SK-N-SH (cell line): ENCODE data around the gene LHPP. TPM values are rescaled to one million over a fixed set of nuclear protein-coding genes. Genes with fewer than 3 reads are reported as not detected.

Experiments
- CTCF ChIA-PET: fragments of 300-600, 350-600 bp; formaldehyde crosslinking; extraction: SDS; loops from one replicate; lab custom pipeline; 2021; lab: Yijun Ruan, JAX
- POLR2A ChIA-PET: fragments of 350-600 bp; sonication (Branson Sonifier 250); formaldehyde crosslinking; extraction: SDS; loops from one replicate; lab custom pipeline; 2020; ENCODE audit warnings: antibody characterized with exemption, inconsistent platforms; lab: Yijun Ruan, JAX
- DNase-seq: peaks from one replicate; pipeline ENCODE4 v3.0.0; 2012
- H2AFZ ChIP-seq: fragments of 200-600 bp; sonication (generic); 2 replicates; pipeline ENCODE4 v1.8.1; 2016; ENCODE audit warnings: antibody characterized with exemption, mild to moderate bottlenecking, low read depth
- H3F3A ChIP-seq: fragments of 200-600 bp; sonication (generic); replicated peaks from 2 replicates; pipeline ENCODE3; 2016; ENCODE audit warnings: antibody characterized with exemption, mild to moderate bottlenecking; ENCODE audit not compliant: insufficient read depth
- H3K27ac ChIP-seq, 2 experiments: fragments of 200-500 bp in 1 of 2; fragments of 200-600 bp in 1 of 2; sonication (Bioruptor generic) in 1 of 2; sonication (generic), shearing (Covaris generic) in 1 of 2; 2 replicates each; pipeline versions ENCODE4 v1.5.1 to v1.6.1; 2014 to 2016; ENCODE audit warnings: low read depth in 2 of 2, inconsistent platforms in 1 of 2, low read length in 1 of 2, mild to moderate bottlenecking in 1 of 2, mixed read lengths in 1 of 2
- H3K27me3 ChIP-seq: fragments of 200-600 bp; sonication (generic), shearing (Covaris generic); 2 replicates; pipeline ENCODE4 v1.6.1; 2016; ENCODE audit warnings: mixed run types; ENCODE audit not compliant: insufficient read depth
- H3K36me3 ChIP-seq, 2 experiments: fragments of 200-500 bp in 1 of 2; fragments of 200-600 bp in 1 of 2; sonication (Bioruptor generic) in 1 of 2; sonication (generic) in 1 of 2; replicated peaks in 1 of 2; 2 replicates each; pipeline versions ENCODE3 to v1.5.1; 2014 to 2016; ENCODE audit warnings: low read length in 1 of 2, mild to moderate bottlenecking in 1 of 2; ENCODE audit not compliant: insufficient read depth in 2 of 2, control insufficient read depth in 1 of 2
- H3K4me1 ChIP-seq, 2 experiments: fragments of 200-500 bp in 1 of 2; fragments of 200-600 bp in 1 of 2; sonication (Bioruptor generic) in 1 of 2; sonication (generic), shearing (Covaris generic) in 1 of 2; 2 replicates each; pipeline versions ENCODE4 v1.5.1 to v1.6.1; 2014 to 2016; ENCODE audit warnings: low read depth in 1 of 2, low read length in 1 of 2, mixed run types in 1 of 2; ENCODE audit not compliant: insufficient read depth in 2 of 2, control insufficient read depth in 1 of 2
- H3K4me2 ChIP-seq: fragments of 200-600 bp; sonication (generic), shearing (Covaris generic); 2 replicates; pipeline ENCODE4 v1.6.1; 2017; ENCODE audit warnings: mixed run types
- H3K4me3 ChIP-seq, 2 experiments: fragments of 200-500 bp in 1 of 2; fragments of 200-600 bp in 1 of 2; sonication (Bioruptor generic) in 1 of 2; sonication (generic), shearing (Covaris generic) in 1 of 2; 2 replicates each; pipeline versions ENCODE4 v1.5.1 to v1.8.1; 2014 to 2016; ENCODE audit warnings: low read depth in 2 of 2, inconsistent platforms in 1 of 2, low read length in 1 of 2, mild to moderate bottlenecking in 1 of 2, mixed read lengths in 1 of 2, moderate library complexity in 1 of 2
- H3K79me2 ChIP-seq: fragments of 200-600 bp; sonication (generic); 2 replicates; pipeline ENCODE4 v1.8.1; 2017; ENCODE audit warnings: mild to moderate bottlenecking; ENCODE audit not compliant: insufficient read depth
- H3K9ac ChIP-seq: fragments of 200-600 bp; sonication (generic); 2 replicates; pipeline ENCODE4 v1.6.1; 2017; ENCODE audit warnings: mixed run types
- H3K9me2 ChIP-seq: fragments of 200-600 bp; sonication (generic); 2 replicates; pipeline ENCODE4 v1.6.1; 2017; ENCODE audit warnings: mixed run types
- H3K9me3 ChIP-seq: fragments of 200-600 bp; sonication (generic); 2 replicates; pipeline ENCODE4 v1.6.1; 2017; ENCODE audit warnings: mixed run types, mild to moderate bottlenecking, moderate library complexity
- H4K20me1 ChIP-seq: fragments of 200-600 bp; sonication (generic); 2 replicates; pipeline ENCODE4 v1.6.1; 2017; ENCODE audit warnings: mild to moderate bottlenecking, mixed run types; ENCODE audit not compliant: insufficient read depth
- ELF1 ChIP-seq: IDR thresholded peaks from 2 replicates; pipeline ENCODE4 v1.4.0; 2012
- EZH2phosphoT487 ChIP-seq: fragments of 200-600 bp; sonication (generic); IDR thresholded peaks from 2 replicates; pipeline ENCODE4 v1.6.1; 2017; ENCODE audit warnings: low read depth, mixed run types, mild to moderate bottlenecking, antibody characterized with exemption, moderate library complexity, borderline replicate concordance
- FOXJ3 ChIP-seq: sonication (generic); formaldehyde crosslinking; IDR thresholded peaks from 2 replicates; pipeline ENCODE4 v1.5.1; 2020; ENCODE audit warnings: mild to moderate bottlenecking, missing genetic modification reagents
- FOXM1 ChIP-seq: IDR thresholded peaks from 2 replicates; pipeline ENCODE4 v1.4.0; 2012; ENCODE audit warnings: low read depth, mild to moderate bottlenecking
- MEF2A ChIP-seq: IDR thresholded peaks from 2 replicates; pipeline ENCODE4 v1.4.0; 2012; ENCODE audit warnings: low read depth, borderline replicate concordance
- MXI1 ChIP-seq: IDR thresholded peaks from 2 replicates; pipeline ENCODE4 v1.6.1; 2012; ENCODE audit warnings: mild to moderate bottlenecking, low read depth, low read length, improper control_type of control experiment
- NFIC ChIP-seq: IDR thresholded peaks from 2 replicates; pipeline ENCODE4 v1.4.0; 2012; ENCODE audit warnings: borderline replicate concordance
- NRF1 ChIP-seq: IDR thresholded peaks from 2 replicates; pipeline ENCODE4 v1.6.1; 2012; ENCODE audit warnings: low read depth, mild to moderate bottlenecking, low read length
- RCOR1 ChIP-seq: fragments of 150-350 bp; IDR thresholded peaks from 2 replicates; pipeline ENCODE4 v1.6.1; 2017; ENCODE audit warnings: antibody characterized with exemption, low read length
- RFX5 ChIP-seq: IDR thresholded peaks from 2 replicates; pipeline ENCODE4 v1.6.1; 2012; ENCODE audit warnings: mild to moderate bottlenecking, improper control_type of control experiment, low read length
- TAF1 ChIP-seq: IDR thresholded peaks from 2 replicates; pipeline ENCODE4 v1.6.1; 2012; ENCODE audit warnings: low read depth, mild to moderate bottlenecking, low read length, moderate library complexity, borderline replicate concordance
- TCF12 ChIP-seq: IDR thresholded peaks from 2 replicates; pipeline ENCODE4 v1.4.0; 2012
- YY1 ChIP-seq: IDR thresholded peaks from 2 replicates; pipeline ENCODE4 v1.4.0; 2012; ENCODE audit warnings: low read depth, mild to moderate bottlenecking
- WGBS: methylation state at CpG from one replicate; pipeline ENCODE4 v1.1.6; 2017; ENCODE audit warnings: low lambda C conversion rate; 5-methylcytosine and 5-hydroxymethylcytosine counted together
- polyA plus RNA-seq, 3 experiments: library from polyadenylated mRNA; depleted of rRNA; stranded (reverse); fragments of >200 nt; gene quantifications; 2 replicates each; pipeline ENCODE4 v1.2.3, GENCODE V29; 2012
- TF ChIP-seq, protein P1 (sequence below): fragments of 150-350 bp; IDR thresholded peaks from 2 replicates; pipeline ENCODE4 v1.6.1; 2017; ENCODE audit warnings: antibody characterized with exemption, low read length, low read depth, borderline replicate concordance
- TF ChIP-seq, protein P2 (sequence below): fragments of 200-600 bp; sonication (generic); IDR thresholded peaks from 2 replicates; pipeline ENCODE4 v1.6.1; 2017; ENCODE audit warnings: antibody characterized with exemption, mild to moderate bottlenecking, moderate library complexity
- TF ChIP-seq, protein P3 (sequence below): fragments of 150-350 bp; IDR thresholded peaks from 2 replicates; pipeline ENCODE4 v1.6.1; 2016; ENCODE audit warnings: mild to moderate bottlenecking, low read depth, low read length

LHPP gene
- polyA plus RNA-seq, 1 of the 3 experiments (the other 2 are of a cell fraction), result 29.8 TPM

DNA sequence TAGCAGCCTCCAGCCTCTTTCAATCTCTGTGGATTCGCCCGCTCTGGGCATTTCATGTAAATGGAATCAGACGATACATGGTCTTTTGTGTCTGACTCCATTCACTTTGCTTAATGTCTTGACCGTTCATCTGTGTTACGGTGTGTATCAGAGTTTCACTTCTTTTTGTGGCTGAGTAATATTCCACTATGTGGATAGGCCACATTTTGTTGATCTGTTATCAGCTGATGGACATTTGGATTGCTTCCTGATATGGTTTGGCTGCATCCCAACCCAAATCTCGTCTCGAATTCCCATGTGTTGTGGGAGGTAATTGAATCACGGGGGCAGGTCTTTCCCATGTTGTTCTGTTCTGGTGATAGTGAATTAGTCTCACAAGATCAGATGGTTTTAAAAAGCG lies 109.0 kb downstream of the LHPP start:
- Histone ChIP-seq H3K27me3 (no peaks in the 10 kb centered on the region), H4K20me1 (no peaks in the 10 kb centered on the region), H3K4me1 (no peaks in the 10 kb centered on the region), H3F3A (no peaks in the 10 kb centered on the region), H3K9me2 (no peaks in the 10 kb centered on the region), H3K27ac (no peak overlapping the region), H3K4me2 (no peak overlapping the region), H3K9ac (no peak overlapping the region), H3K4me3 (no peak overlapping the region), H3K36me3 (no peaks in the 10 kb centered on the region), H3K79me2 (no peaks in the 10 kb centered on the region), H3K9me3 (no peaks in the 10 kb centered on the region)
- 64% methylated on average over 9 of the region's 9 CpGs for WGBS
- DNase-seq, result no peak
- POLR2A ChIA-PET, result no interaction called here
- CTCF ChIA-PET, result no interaction called here
- TF ChIP-seq EZH2phosphoT487 (no peak), NFIC (no peak)
- TF ChIP-seq, all 33 proteins: peak for 0
- H2AFZ ChIP-seq, result no peak overlapping the region

DNA sequence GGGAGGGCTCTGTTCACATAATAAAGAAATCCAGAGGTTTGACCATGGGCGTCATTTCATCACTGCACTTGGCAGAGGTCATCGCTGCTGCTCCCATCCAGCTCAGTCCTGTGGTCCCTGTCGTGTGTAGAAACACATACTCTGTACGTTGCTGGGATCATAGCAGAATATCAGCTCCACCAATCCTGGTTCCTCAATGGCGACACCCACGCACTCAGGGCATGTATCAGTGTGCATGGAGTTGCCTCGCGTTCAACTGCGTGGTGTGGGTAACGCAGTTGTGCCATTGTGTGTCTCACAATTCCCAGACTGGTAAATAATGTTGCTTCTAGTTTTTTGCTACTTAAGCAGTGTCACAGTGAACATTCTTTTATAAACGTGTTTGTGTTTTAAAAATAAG lies 111.1 kb downstream of the LHPP start:
- no peaks in the 10 kb centered on the region for H3F3A ChIP-seq
- POLR2A ChIA-PET, result no interaction called here
- DNase-seq, result no peak
- H3K9me3 ChIP-seq, result no peaks in the 10 kb centered on the region
- H3K4me2 ChIP-seq, result no peak overlapping the region
- no peak overlapping the region for H3K9ac ChIP-seq
- 77% methylated on average over 11 of the region's 11 CpGs for WGBS
- H3K27ac ChIP-seq, result no peak overlapping the region
- no peak overlapping the region for H3K4me3 ChIP-seq
- no peaks in the 10 kb centered on the region for H4K20me1 ChIP-seq
- TF ChIP-seq, protein P1, sequence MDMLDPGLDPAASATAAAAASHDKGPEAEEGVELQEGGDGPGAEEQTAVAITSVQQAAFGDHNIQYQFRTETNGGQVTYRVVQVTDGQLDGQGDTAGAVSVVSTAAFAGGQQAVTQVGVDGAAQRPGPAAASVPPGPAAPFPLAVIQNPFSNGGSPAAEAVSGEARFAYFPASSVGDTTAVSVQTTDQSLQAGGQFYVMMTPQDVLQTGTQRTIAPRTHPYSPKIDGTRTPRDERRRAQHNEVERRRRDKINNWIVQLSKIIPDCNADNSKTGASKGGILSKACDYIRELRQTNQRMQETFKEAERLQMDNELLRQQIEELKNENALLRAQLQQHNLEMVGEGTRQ, result no peak
- TF ChIP-seq RFX5, result no peak
- no peak for TF ChIP-seq FOXM1
- no peak for TF ChIP-seq TAF1
- TF ChIP-seq ELF1, result no peak
- no peak for TF ChIP-seq RCOR1
- TF ChIP-seq TCF12, result no peak
- TF ChIP-seq MEF2A, result no peak
- TF ChIP-seq MXI1, result no peak
- TF ChIP-seq, protein P2, sequence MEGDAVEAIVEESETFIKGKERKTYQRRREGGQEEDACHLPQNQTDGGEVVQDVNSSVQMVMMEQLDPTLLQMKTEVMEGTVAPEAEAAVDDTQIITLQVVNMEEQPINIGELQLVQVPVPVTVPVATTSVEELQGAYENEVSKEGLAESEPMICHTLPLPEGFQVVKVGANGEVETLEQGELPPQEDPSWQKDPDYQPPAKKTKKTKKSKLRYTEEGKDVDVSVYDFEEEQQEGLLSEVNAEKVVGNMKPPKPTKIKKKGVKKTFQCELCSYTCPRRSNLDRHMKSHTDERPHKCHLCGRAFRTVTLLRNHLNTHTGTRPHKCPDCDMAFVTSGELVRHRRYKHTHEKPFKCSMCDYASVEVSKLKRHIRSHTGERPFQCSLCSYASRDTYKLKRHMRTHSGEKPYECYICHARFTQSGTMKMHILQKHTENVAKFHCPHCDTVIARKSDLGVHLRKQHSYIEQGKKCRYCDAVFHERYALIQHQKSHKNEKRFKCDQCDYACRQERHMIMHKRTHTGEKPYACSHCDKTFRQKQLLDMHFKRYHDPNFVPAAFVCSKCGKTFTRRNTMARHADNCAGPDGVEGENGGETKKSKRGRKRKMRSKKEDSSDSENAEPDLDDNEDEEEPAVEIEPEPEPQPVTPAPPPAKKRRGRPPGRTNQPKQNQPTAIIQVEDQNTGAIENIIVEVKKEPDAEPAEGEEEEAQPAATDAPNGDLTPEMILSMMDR, result no peak
- TF ChIP-seq NRF1, result no peak
- TF ChIP-seq, protein P3, sequence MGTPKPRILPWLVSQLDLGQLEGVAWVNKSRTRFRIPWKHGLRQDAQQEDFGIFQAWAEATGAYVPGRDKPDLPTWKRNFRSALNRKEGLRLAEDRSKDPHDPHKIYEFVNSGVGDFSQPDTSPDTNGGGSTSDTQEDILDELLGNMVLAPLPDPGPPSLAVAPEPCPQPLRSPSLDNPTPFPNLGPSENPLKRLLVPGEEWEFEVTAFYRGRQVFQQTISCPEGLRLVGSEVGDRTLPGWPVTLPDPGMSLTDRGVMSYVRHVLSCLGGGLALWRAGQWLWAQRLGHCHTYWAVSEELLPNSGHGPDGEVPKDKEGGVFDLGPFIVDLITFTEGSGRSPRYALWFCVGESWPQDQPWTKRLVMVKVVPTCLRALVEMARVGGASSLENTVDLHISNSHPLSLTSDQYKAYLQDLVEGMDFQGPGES, result no peak
- TF ChIP-seq YY1, result no peak
- TF ChIP-seq FOXJ3, result no peak
- TF ChIP-seq, all 33 proteins: peak for 0
- no peaks in the 10 kb centered on the region for H3K79me2 ChIP-seq
- no peaks in the 10 kb centered on the region for H3K4me1 ChIP-seq
- no peaks in the 10 kb centered on the region for H3K9me2 ChIP-seq
- no peak overlapping the region for H2AFZ ChIP-seq
- CTCF ChIA-PET, result interaction anchor here (0.6 kb wide), 1 partner anchor 29 kb away, joined by 3 read pairs; no protein-coding TSS in a partner anchor
- H3K27me3 ChIP-seq, result no peaks in the 10 kb centered on the region
- H3K36me3 ChIP-seq, result no peaks in the 10 kb centered on the region
